ENCODE results near the gene BMP6.

GRCh38 chr6:7879579-7879978, 153.7 kb downstream of the BMP6 start:
- no peak for TF ChIP-seq CTCF (conservative IDR thresholded peaks at IDR 0.05)
- no peak for TF ChIP-seq EZH2 (IDR thresholded peaks at IDR 0.05; ENCODE audit: low read depth)
